ENCODE results near the gene SLX4IP. TPM values are rescaled to one million over a fixed set of nuclear protein-coding genes. Genes with fewer than 3 reads are reported as not detected.
A peak's percentile ranks its signal among the peaks of the same experiment; 100 is the strongest.

The SLX4IP gene
- total and polyA plus RNA-seq, 2 of the 13 experiments (the other 11 are each of a cell fraction or from before 2014, with no cell fraction given) = 3.6 to 7.3 TPM

- TF ChIP-seq FOSL2 (CRISPR knock-in tag; IDR thresholded peaks at IDR 0.05) = peak; percentile 85
- no peak for TF ChIP-seq ETV6 (CRISPR knock-in tag; conservative IDR thresholded peaks at IDR 0.05)
- no peak for TF ChIP-seq SOX13 (IDR thresholded peaks at IDR 0.05)
- 0 out of 4 replicates have a peak, but pooled peaks of 1 of the 2 experiments have one; percentile 14 for TF ChIP-seq SOX13 (CRISPR knock-in tag; conservative IDR thresholded peaks at IDR 0.05 in 1 of 2, IDR thresholded peaks at IDR 0.05 in 1 of 2)
- 0 out of 2 replicates have a peak, but pooled peaks have one; percentile 13 for TF ChIP-seq RARA (CRISPR knock-in tag; IDR thresholded peaks at IDR 0.05)
- no peak for TF ChIP-seq ZNF556 (CRISPR knock-in tag; IDR thresholded peaks at IDR 0.05; ENCODE audit: borderline replicate concordance)
- TF ChIP-seq KDM6A (CRISPR knock-in tag; IDR thresholded peaks at IDR 0.05; ENCODE audit: low read depth) = no peak
- TF ChIP-seq CC2D1A (CRISPR knock-in tag; IDR thresholded peaks at IDR 0.05) = no peak
- peak in 1 of 2 experiments; percentile 22; a peak in 1 of 4 replicates for TF ChIP-seq EP300 (IDR thresholded peaks at IDR 0.05; ENCODE audit: low read depth in 2 of 2, low read length in 2 of 2)
- TF ChIP-seq EP300 (CRISPR knock-in tag; IDR thresholded peaks at IDR 0.05; ENCODE audit: borderline replicate concordance) = no peak; the same call in 1 of the 2 replicates
- no peak for TF ChIP-seq NFATC3 (CRISPR knock-in tag; IDR thresholded peaks at IDR 0.05)
- 0 out of 2 replicates have a peak, but pooled peaks have one; percentile 33 for TF ChIP-seq GATAD2A (CRISPR knock-in tag; IDR thresholded peaks at IDR 0.05)
- peak; percentile 43; the same call in 1 of the 2 replicates for TF ChIP-seq FOXA3 (CRISPR knock-in tag; IDR thresholded peaks at IDR 0.05)
Measured at GRCh38 chr20:10581823-10582222, 146.7 kb downstream of the SLX4IP start (continued).

DNA sequence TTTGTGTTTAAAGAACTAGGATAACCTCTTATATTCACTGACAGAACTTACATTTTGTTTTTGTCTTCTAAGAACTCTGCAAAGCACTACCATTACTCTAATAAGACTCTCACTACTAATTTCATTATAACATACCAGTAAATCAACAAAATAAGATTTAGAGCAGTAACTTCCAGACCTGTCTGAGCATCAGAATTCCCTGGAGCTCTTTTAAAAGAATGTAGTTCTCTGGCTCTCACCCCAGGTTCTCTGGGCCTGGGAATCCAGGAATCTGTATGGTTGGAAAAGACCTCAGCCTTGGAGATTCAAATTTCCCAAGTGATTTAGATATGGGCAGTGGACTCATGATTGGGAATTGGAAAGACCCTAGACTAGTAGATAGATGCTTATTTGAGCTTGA is 149.3 kb downstream of the SLX4IP start:
- Histone ChIP-seq H3K27me3 (ENCODE audit: control insufficient read depth in 1 of 2, insufficient read depth in 2 of 2, low read length in 2 of 2) (no peaks in the 10 kb centered on the region), H3K27ac (ENCODE audit: extremely low read length, insufficient read depth, low read length) (no peak overlapping the region), H2AFZ (ENCODE audit: low read length) (no peak overlapping the region), H3K9ac (ENCODE audit: insufficient read depth, low read depth, low read length) (no peak overlapping the region), H4K20me1 (ENCODE audit: insufficient read depth, low read length) (no peaks in the 10 kb centered on the region), H3K9me3 (ENCODE audit: low read length) (no peaks in the 10 kb centered on the region), H3K4me2 (ENCODE audit: low read depth, low read length) (no peak overlapping the region), H3K4me3 (replicated peaks in 1 of 3; ENCODE audit: insufficient read depth in 1 of 3, low read depth in 2 of 3, low read length in 3 of 3) (no peak overlapping the region), H3K79me2 (ENCODE audit: insufficient read depth, low read length) (no peaks in the 10 kb centered on the region), H3K36me3 (replicated peaks in 1 of 2; ENCODE audit: control insufficient read depth in 1 of 2, insufficient read depth in 2 of 2, low read length in 2 of 2) (no peaks in the 10 kb centered on the region), H3K4me1 (ENCODE audit: insufficient read depth, low read length) (peaks cover 24% of the 10 kb centered on the region)
- BruUV-seq (replicated peaks) = no TSS peak
- in situ Hi-C loops (cut with HindIII; ENCODE audit: extremely low pct_ligation_motif_present, low pct_unique_long_range_greater_than_20kb) (no loop called here), intact Hi-C loops (cut with micrococcal nuclease; ENCODE audit: unreplicated experiment) (no loop called here)
- no peak for DNase-seq (ENCODE audit: low spot score)
- CTCF ChIA-PET (ENCODE audit: low intra/inter-chr PET ratio, low total read pairs) = no interaction called here
- ATAC-seq = no peak
- FAIRE-seq = no peak
- POLR2A ChIA-PET = no interaction called here
- TF ChIP-seq POLR2AphosphoS5 (IDR thresholded peaks at IDR 0.05; ENCODE audit: low read depth, low read length) (no peak), ZNF317 (CRISPR knock-in tag; IDR thresholded peaks at IDR 0.05) (no peak), HMG20A (CRISPR knock-in tag; IDR thresholded peaks at IDR 0.05; ENCODE audit: borderline replicate concordance) (no peak), ZMYM4 (CRISPR knock-in tag; IDR thresholded peaks at IDR 0.05) (no peak), GATA4 (IDR thresholded peaks at IDR 0.05; ENCODE audit: borderline replicate concordance, low read depth) (no peak), ZNF7 (CRISPR knock-in tag; IDR thresholded peaks at IDR 0.05) (no peak), RFX3 (CRISPR knock-in tag; IDR thresholded peaks at IDR 0.05) (no peak), ZNF382 (CRISPR knock-in tag; IDR thresholded peaks at IDR 0.05; ENCODE audit: borderline replicate concordance) (no peak), GABPB1 (CRISPR knock-in tag; IDR thresholded peaks at IDR 0.05) (no peak), NFYB (CRISPR knock-in tag; IDR thresholded peaks at IDR 0.05) (no peak), ZNF33A (CRISPR knock-in tag; IDR thresholded peaks at IDR 0.05; ENCODE audit: borderline replicate concordance) (no peak), MXD4 (CRISPR knock-in tag; IDR thresholded peaks at IDR 0.05) (no peak)
- TF ChIP-seq, protein P1, sequence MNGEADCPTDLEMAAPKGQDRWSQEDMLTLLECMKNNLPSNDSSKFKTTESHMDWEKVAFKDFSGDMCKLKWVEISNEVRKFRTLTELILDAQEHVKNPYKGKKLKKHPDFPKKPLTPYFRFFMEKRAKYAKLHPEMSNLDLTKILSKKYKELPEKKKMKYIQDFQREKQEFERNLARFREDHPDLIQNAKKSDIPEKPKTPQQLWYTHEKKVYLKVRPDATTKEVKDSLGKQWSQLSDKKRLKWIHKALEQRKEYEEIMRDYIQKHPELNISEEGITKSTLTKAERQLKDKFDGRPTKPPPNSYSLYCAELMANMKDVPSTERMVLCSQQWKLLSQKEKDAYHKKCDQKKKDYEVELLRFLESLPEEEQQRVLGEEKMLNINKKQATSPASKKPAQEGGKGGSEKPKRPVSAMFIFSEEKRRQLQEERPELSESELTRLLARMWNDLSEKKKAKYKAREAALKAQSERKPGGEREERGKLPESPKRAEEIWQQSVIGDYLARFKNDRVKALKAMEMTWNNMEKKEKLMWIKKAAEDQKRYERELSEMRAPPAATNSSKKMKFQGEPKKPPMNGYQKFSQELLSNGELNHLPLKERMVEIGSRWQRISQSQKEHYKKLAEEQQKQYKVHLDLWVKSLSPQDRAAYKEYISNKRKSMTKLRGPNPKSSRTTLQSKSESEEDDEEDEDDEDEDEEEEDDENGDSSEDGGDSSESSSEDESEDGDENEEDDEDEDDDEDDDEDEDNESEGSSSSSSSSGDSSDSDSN (CRISPR knock-in tag; IDR thresholded peaks at IDR 0.05) = no peak
